Stimulated activated CD8-positive, alpha-beta memory T cell treated with anti-CD3 and anti-CD28 coated beads, Interleukin-15, amount 100 ng/mL, for 48 hours (primary cell): ENCODE measurements around the gene BRD2.
"Not testable (repeated sequence)": the region's sequence is repeated elsewhere in the genome, so short reads cannot be mapped to it uniquely, and the experiment has no call there.

Experiments used
- DNase-seq, 2 donors: peaks; one replicate each; pipeline ENCODE4 v3.0.0-alpha.2; 2020; ENCODE audit warnings: low read depth in 2 of 2

BRD2 gene

DNA sequence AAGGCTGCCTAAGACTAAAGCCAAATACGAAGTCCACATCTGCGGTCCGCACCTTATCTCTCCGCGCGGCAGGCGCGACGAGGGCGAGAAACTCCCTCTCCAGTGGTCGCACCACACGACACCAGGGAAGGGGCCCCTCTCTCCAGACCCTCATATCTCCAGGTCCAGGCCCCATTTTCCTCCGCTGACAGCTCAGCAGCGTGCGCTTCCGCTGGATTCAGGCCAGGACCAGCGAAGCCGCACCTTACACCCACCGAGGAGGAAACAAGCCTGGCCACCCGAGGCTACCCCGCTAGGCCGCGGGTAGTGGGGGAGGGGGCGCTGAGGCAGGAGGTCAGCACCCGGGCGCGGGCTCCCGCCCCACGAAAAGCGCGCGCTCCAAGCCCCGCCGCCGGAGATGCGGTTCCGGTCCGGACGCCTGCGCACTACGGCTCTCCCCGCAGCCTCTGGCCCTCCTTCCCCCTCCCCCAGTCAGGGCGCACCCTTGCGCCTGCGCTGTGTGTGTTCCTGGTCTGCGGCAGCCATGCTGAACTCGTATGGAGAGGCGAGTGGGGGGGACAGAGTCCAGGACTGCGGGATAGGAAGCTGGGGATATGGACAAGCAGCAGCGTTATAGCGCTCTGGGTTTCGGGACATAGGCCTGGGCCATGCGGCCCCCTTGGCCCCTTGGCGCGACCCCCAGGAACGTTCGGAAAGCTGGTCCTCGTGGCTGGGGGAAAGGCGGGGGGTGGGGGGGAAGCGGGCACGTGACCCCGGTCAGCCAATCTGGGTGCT, at the start of gene BRD2:
TSS of gene BRD2 (plus strand) at position 502 of the 774 bp plus-strand sequence. CDS start 4,305 bp downstream, outside the sequence.
- DNase-seq = peak; percentile 95

- no peak for DNase-seq
These were observed 47.7 kb upstream of the BRD2 start for GRCh38 chr6:32920715-32921114.

DNA sequence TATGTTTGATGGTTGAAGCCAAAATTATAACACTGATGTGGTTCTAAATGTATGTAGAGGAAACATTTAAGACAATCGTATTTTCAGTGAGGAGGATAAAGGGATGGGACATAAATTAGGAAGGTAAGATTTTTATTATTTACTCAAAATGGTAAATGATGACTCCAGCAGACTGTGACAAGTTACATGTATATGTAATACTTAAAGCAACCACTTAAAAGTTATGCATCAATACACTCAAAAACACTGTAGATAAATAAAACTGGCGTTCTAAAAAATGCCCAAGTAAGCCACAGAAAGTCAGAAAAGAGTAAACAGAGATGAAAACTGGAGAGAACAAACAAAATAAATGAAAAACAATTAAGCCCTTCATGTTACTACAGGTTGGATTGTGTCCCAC, 46.3 kb upstream of the BRD2 start:
- DNase-seq = no peak

GRCh38 chr6:32931211-32931610, 37.2 kb upstream of the BRD2 start:
- DNase-seq = no peak

- DNase-seq = no peak
These were observed 36.1 kb upstream of the BRD2 start for GRCh38 chr6:32932132-32932868.

DNA sequence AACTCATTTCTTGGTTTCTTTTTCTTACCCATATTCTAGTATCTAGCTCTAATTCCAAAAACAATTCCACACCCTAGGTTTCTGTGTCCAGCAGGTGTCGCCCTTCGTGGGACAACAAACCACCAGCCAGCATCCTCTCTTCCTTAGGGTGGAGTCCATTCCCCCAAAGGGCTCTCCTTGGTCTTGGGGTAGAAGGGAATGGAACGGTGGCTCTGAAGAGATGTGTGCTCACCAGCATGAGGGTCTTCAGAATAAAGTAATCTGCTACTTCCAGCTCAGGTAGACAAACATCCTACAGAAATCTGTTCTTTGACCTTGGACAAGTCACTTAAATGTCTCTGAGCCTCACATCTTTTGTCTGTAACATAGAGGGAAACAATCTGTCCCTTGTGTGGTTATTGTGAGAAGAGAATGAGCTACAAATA, 34.7 kb upstream of the BRD2 start:
- DNase-seq = peak; percentile 47 to 51

DNA sequence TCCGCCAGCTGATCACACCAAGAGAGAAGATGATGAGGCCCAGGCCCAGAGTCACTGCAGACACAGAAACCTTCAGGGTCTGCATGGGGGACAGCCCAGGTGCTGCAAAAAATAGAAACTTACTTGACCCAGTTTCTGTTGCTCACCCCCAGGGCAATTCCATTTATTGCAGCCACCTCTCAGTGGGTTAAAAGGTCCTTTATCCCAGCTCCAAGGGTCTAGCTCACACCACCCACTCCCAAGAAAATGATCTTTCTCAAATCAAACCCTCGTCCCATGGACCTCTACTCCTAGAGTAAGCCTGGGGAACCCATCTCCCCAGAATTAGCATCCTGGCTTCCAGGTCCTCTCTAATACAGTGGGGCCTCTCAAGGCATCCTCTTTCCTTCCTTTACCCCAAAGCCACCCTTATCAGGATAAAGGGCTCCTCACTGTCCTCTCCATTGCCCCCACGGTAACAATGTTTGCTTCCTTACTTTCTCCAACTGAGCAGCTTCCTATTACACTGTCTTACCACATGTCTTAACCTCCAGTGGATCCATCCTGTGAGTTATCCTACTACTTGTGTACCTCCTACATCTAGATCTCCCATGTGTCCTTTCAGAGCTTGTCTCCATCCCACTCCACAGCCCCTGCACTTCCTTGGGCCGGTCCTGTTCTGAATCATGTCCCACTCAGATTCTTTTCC, 32.7 kb upstream of the BRD2 start:
- DNase-seq = no peak

DNA sequence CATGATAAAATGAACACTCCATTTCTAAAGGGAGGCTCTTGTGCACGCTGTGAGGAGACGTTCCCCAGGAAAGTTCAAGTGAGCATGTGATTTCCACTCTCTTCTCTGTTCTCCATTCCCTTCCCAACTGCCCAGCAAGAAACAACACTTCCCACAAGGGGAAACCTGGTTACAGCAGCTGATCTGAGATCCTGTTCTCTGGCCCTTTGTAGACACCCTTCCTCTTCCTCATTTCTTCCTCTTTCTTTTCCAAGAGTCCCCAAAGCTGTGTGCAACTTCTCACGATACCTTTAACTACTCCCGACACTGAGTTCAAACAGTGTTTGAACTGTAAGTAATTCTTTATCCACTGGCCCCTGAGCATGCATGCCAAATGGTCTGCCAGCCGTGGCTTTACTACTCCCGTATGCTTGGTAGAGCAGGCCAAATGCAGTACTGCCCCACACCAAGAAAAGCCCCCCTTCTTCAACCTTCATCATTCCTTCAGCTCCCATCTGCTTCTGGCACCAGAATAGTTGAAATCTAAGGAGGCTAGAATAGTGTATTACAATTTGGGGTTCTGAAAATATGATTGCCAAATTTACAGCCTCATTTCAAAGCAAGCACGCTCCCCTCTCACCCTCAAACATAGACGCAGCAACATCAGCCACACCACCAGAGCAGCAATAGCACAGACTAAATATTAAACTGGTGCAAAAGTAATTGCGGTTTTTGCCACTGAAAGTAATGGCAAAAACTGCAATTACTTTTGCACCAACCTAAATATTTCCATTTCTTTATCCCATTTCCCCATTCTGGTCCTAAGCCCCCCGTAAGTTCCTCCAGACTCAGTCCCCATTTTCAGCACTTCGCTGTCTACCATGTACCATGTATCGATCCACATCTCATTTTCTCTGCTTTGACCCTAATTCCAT, 31.9 kb upstream of the BRD2 start:
- no peak for DNase-seq

DNA sequence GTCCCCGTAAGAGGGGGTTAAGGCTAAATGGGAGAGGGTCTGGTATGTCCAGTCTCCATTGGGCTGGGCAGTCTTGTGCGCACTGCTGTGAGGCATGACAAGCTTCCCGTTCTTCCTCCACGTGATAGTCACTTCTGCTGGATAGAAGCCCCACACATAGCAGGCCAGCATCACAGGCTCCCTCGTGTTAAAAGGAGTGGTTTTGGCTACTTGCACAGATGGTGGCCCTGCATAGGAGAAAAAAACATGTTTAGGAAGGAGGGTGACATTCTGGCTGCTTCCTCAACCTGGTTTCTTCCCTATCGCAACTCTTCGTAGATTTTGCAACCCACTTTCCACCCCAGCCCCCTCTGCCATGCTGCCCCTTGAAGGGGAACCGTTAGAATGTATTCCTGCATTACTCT, 31.2 kb upstream of the BRD2 start:
- DNase-seq = no peak

GRCh38 chr6:32938494-32938893, 29.9 kb upstream of the BRD2 start:
- no peak for DNase-seq

- DNase-seq = peak in 1 of 2 donors; percentile 15
These were observed 27.7 kb upstream of the BRD2 start, which contains the start of gene HLA-DMB for GRCh38 chr6:32940656-32941213. HLA-DMB (minus strand) TSS chr6:32941028; CDS start chr6:32940807, 221 bp downstream.

DNA sequence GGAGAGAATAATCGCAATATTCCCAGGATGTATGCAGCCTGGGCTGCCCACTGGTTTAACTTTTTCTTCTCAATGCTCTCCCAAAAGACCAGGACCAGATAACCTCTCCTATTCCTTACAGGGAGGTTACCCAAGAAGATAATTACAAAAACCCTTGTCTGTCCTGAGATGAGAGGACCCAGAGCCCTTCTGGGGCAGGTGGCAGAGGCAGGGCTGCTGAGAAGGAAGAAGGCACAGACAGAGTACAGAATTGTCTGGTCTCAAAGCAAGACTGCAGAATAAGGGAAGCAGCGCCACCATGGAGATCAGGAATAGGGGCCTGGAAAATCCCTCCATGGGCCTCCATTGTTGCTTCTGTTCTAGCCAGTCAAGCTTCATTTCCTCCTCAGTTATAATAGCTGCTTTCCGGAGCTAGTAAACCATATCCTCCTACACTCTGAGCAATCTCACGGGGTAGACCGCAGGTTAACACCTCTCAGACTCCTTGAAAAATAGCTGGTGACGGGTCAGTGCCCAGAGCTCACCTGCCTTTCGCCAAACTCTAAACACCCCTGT, 27.1 kb upstream of the BRD2 start:
- peak in 1 of 2 donors; percentile 26 for DNase-seq

DNA sequence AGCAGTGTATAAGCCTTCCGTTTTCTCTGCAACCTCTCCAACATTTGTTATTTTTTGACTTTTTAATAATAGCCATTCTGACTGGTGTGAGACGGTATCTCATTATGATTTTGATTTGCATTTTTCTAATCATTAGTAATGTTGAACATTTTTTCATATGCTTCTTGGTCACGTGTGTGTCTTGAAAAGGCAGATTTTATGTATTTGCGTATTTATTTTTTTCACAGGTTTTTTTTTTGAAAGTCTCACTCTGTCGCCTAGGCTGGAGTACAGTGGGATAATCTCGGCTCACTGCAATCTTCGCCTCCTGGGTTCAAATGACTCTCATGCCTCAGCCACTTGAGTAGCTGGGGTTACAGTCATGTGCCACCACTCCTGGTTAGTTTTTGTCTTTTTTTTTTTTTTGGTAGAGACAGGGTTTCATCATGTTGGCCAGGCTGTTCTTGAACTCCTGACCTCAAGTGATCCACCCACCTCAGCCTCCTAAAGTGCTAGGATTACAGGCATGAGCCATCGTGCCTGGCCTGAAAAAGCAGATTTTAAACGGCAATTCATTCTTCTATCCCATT, 25.8 kb upstream of the BRD2 start:
- not testable (repeated sequence) for DNase-seq

- no peak for DNase-seq
These were observed 24.3 kb upstream of the BRD2 start for GRCh38 chr6:32943864-32944649.

DNA sequence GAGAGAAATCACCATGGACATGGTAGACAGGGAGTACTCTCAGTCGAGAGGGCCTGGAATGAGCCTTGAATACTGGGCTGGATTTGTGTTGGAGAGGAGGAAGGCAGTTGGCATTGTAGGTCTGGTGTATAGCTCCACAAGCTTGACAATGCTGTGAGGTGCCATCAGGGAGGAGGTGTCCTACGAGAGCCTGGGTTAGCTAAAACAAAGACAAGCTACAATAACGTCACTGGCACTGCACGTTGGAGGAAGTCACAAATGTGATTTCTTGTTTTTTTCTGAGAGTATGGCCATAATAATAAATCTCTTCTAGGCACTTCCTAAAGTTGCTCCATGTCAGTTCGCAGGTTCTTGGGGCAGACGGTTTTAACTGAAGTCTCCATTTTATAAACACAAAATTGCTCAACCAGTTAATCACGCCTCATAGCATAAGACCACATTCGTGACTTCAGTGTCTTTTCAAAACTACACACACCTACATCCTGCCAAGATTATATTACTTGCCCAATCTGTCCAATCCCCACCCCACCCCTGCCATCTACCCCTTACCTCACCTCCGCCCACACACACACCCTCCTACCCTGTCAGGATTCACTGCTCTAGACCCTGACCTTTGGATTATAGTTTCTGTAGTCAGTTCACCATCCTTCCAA, 23.2 kb upstream of the BRD2 start:
- DNase-seq = peak; percentile 22 to 50

DNA sequence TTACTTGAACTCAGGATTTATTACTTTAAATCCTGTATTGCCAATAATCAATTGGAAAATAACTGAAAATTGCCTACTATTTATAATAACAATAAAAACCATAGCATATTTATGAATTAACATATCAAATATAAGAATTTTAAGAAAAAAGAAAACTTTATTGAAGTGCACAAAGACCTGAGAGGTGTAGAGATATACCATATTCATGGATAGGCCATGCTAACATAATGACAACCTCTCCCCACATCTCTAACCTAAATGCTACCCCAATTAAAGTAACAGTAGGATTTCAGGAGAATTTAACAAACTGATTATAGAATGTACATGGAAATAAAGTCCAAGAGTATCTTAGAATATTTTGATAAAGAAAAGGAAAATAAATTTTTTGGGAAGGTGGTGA, 22.4 kb upstream of the BRD2 start:
- no peak for DNase-seq

GRCh38 chr6:32946893-32947292, 21.5 kb upstream of the BRD2 start:
- DNase-seq = no peak

DNA sequence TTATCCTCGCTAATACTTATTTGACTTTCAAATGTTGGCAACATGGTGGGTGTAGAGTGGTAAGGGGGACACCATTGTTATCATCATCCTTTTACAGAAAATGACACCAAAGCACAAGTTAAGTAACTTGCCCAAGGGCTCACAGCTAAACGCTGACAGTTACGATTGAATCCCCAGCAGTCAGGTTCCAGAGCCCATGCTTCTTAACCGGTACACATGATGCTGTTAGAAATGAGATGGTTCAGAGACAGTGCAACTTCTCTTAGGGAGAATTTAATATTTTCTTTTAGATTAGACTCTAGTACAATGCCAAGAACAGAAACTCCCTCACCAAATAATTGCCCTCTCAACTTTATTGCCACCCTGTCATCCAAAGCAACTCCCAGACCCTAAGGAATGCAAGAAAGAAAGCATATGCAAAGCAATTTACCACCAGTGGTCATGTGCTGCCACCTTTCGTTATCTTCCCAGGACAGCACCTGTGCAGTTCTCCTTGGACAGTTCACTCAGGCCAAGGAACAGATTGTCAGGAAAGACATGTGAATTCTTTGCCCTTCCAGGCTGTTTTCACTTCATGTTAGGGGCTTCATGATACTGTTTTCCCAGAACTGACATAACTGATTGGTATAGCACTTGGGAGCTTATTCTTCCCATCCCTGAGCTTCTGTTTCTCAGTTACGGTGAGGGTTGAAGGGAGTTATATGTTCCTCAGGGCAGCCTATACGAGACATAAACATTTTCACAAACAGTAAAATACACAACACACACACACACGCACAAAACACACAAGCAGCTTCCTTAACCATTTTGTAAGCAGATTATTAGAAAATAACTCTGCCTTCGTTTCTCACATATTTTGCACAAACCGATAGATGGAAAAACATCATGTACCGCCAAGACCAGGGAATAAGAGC, 20.6 kb upstream of the BRD2 start:
- no peak for DNase-seq
